Activated CD4-positive, alpha-beta T cell treated with anti-CD3 and anti-CD28 coated beads, Interleukin-2, amount 50 U/mL, for 4 hours (primary cell): ENCODE data around the gene KLK2.

Experiments used
- DNase-seq, 2 experiments: peaks; one replicate each; pipeline ENCODE4 v3.0.0-alpha.2; 2020

Gene KLK2

GRCh38 chr19:50928831-50929230 lies 55.6 kb downstream of the KLK2 start:
- DNase-seq, result no peak
